Measurements from ENCODE around the gene CATSPERB.

- TF ChIP-seq CTCF (IDR thresholded peaks at IDR 0.05) (no peak), POLR2A (IDR thresholded peaks at IDR 0.05) (no peak)
Measured at GRCh38 chr14:91609161-91609560, 122.7 kb downstream of the CATSPERB start.

Data from uterus (tissue), 2 donors.